ENCODE measurements around the gene NFKBIL1.

Gene NFKBIL1

DNA sequence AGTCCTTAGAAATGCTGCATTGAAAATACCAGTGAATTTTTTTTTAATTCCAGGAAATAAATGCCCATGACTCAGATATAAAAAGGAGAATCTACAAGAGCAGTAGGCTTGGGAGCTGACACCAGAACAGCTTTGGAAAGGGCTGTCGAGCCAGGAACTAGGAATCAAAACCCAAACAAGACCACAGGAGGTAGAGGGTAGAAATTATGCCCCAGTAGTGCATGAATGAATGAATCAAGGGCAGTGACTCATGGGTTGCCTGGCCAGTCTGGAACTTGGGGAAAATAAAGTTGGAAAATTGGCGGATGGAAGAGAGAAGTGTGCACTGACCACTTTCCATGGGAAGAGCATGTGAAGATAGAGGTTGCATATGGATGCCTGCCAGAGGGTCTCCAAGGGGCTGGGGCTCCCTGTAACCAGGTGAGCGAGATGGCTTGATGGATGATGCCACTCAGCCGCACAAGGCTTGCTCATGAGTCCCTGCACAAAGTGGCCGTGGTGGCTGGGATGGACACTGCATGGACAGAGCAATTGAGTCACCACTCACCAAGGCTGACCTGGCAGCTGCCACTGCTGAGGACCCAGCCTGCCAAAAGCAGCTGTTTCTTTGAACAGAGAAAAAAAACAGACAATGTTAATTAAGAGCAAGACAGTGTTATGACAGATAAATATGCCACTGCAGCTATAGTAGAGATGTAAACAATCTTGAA, 33.8 kb upstream of the NFKBIL1 start:
- POLR2A ChIA-PET, result interaction anchor here (0.6 kb wide), 1 partner anchor 748 kb away, joined by 3 read pairs; no protein-coding TSS in a partner anchor
- TF ChIP-seq TARDBP (IDR thresholded peaks at IDR 0.05) (no peak), HDGF (IDR thresholded peaks at IDR 0.05; ENCODE audit: borderline replicate concordance) (no peak), LEF1 (IDR thresholded peaks at IDR 0.05; ENCODE audit: borderline replicate concordance) (no peak), CTBP1 (IDR thresholded peaks at IDR 0.05; ENCODE audit: borderline replicate concordance) (no peak), ELF4 (IDR thresholded peaks at IDR 0.05) (no peak), FOXA1 (IDR thresholded peaks at IDR 0.05) (no peak), SUZ12 (IDR thresholded peaks at IDR 0.05) (no peak), NFRKB (IDR thresholded peaks at IDR 0.05) (no peak), ARNT (IDR thresholded peaks at IDR 0.05) (no peak), L3MBTL2 (conservative IDR thresholded peaks at IDR 0.05) (no peak), ZNF384 (IDR thresholded peaks at IDR 0.05) (no peak), SP1 (IDR thresholded peaks at IDR 0.05) (no peak), FOXM1 (IDR thresholded peaks at IDR 0.05; ENCODE audit: borderline replicate concordance) (no peak), BHLHE40 (IDR thresholded peaks at IDR 0.05; ENCODE audit: borderline replicate concordance) (no peak), FOXK2 (IDR thresholded peaks at IDR 0.05) (no peak)
- TF ChIP-seq, protein P1, sequence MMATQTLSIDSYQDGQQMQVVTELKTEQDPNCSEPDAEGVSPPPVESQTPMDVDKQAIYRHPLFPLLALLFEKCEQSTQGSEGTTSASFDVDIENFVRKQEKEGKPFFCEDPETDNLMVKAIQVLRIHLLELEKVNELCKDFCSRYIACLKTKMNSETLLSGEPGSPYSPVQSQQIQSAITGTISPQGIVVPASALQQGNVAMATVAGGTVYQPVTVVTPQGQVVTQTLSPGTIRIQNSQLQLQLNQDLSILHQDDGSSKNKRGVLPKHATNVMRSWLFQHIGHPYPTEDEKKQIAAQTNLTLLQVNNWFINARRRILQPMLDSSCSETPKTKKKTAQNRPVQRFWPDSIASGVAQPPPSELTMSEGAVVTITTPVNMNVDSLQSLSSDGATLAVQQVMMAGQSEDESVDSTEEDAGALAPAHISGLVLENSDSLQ (IDR thresholded peaks at IDR 0.05), result no peak
- CTCF ChIA-PET, result no interaction called here
- DNase-seq (ENCODE audit: extremely low spot score), result no peak

DNA sequence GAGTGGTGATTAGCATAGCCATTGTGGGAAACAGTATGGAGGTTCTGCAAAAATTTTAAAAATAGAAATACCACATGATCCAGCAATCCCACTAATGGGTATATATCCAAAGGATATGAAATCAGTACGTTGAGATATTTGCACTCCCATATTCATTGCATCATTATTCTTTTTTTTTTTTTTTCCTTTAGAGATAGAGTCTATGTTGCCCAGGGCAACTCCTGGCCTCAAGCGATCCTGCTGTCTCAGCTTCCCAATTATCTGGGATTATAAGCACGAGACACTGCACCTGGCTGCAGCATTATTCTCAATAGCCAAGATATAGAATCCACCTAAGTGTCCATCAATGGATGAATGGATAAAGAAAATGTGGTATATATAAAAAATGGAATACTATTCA, 25.6 kb upstream of the NFKBIL1 start:
- ChIA-PET POLR2A (no interaction called here), CTCF (no interaction called here)
- no peak for DNase-seq (ENCODE audit: extremely low spot score)
- TF ChIP-seq BHLHE40 (IDR thresholded peaks at IDR 0.05; ENCODE audit: borderline replicate concordance) (no peak), TARDBP (IDR thresholded peaks at IDR 0.05) (no peak), L3MBTL2 (conservative IDR thresholded peaks at IDR 0.05) (no peak), ZNF384 (IDR thresholded peaks at IDR 0.05) (no peak), FOXM1 (IDR thresholded peaks at IDR 0.05; ENCODE audit: borderline replicate concordance) (no peak)

DNA sequence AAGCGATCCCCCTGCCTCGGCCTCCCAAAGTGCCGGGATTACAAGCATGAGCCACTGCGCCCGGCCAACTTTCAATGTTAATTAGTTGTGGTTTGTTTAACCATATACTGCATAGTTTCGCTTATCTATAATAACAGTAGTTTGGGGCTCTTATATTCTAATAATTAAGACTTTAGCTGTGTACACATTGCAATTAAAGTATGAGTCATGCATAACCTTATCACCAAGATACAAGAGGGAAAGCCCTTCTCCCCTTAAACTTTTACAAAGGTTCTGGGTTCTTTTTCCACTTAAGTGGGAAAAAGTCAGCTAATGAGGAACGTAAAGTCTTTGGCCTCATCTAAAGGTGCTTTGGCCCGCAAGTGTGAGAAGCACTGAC, 21.9 kb upstream of the NFKBIL1 start:
- POLR2A ChIA-PET, result interaction anchor here (0.7 to 8.4 kb wide), 2 partner anchors 8 to 15 kb away, joined by 3 to 114 read pairs; partner anchors contain the start of gene DDX39B

DNA sequence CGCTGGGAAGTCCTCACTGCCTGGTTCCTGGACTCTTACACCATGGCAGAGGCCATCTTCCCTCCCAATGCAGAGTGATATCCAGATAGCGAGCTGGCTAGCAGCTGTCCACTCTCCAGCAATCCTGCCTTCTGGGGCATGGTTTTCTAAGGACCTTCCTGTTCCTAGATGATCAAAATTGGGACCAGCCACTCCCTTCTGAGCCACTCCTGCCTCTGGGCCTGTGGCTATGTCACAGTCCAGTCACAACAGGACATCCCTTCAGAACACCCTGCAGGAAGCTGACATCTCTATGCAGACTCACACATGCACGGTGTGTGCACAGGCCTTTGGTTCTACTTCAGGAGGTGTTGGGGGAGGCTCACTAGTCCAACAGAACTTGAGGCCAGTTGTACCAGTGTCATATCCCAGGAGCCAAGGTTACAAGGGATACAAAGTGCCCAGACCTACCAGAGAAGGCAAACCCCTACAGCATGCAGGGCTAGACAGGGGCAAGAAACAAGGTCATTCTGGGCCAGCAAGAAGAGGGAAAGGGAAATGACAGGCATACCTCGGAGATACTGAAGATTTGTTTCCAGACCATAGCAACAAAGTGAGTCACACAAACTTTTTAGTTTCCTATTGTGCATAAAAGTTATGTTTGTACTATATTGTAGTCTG, 21.3 kb upstream of the NFKBIL1 start:
- ChIA-PET POLR2A (interaction anchor here (0.7 to 8.4 kb wide), 2 partner anchors 9 to 15 kb away, joined by 3 to 114 read pairs; partner anchors contain the start of gene DDX39B), CTCF (no interaction called here)
- no peak for TF ChIP-seq NFRKB (IDR thresholded peaks at IDR 0.05)
- no peak for TF ChIP-seq LEF1 (IDR thresholded peaks at IDR 0.05; ENCODE audit: borderline replicate concordance)
- TF ChIP-seq FOXM1 (IDR thresholded peaks at IDR 0.05; ENCODE audit: borderline replicate concordance), result no peak
- no peak for TF ChIP-seq TARDBP (IDR thresholded peaks at IDR 0.05)
- TF ChIP-seq ZNF384 (IDR thresholded peaks at IDR 0.05), result no peak
- no peak for TF ChIP-seq FOXA1 (IDR thresholded peaks at IDR 0.05)
- TF ChIP-seq HDGF (IDR thresholded peaks at IDR 0.05; ENCODE audit: borderline replicate concordance), result no peak
- TF ChIP-seq, protein P1 (IDR thresholded peaks at IDR 0.05), result no peak
- TF ChIP-seq FOXK2 (IDR thresholded peaks at IDR 0.05), result no peak
- TF ChIP-seq SP1 (IDR thresholded peaks at IDR 0.05), result no peak
- no peak for TF ChIP-seq CTBP1 (IDR thresholded peaks at IDR 0.05; ENCODE audit: borderline replicate concordance)
- no peak for TF ChIP-seq ELF4 (IDR thresholded peaks at IDR 0.05)
- no peak for TF ChIP-seq ARNT (IDR thresholded peaks at IDR 0.05)
- TF ChIP-seq L3MBTL2 (conservative IDR thresholded peaks at IDR 0.05), result no peak
- TF ChIP-seq SUZ12 (IDR thresholded peaks at IDR 0.05), result no peak
- TF ChIP-seq BHLHE40 (IDR thresholded peaks at IDR 0.05; ENCODE audit: borderline replicate concordance), result no peak
- no peak for DNase-seq (ENCODE audit: extremely low spot score)

More for the DNA sequence above, 21.9 kb upstream of the NFKBIL1 start:
- no peak for TF ChIP-seq ARNT (IDR thresholded peaks at IDR 0.05)
- no peak for TF ChIP-seq FOXA1 (IDR thresholded peaks at IDR 0.05)
- no peak for TF ChIP-seq NFRKB (IDR thresholded peaks at IDR 0.05)
- no peak for TF ChIP-seq CTBP1 (IDR thresholded peaks at IDR 0.05; ENCODE audit: borderline replicate concordance)
- TF ChIP-seq TARDBP (IDR thresholded peaks at IDR 0.05), result no peak
- no peak for TF ChIP-seq LEF1 (IDR thresholded peaks at IDR 0.05; ENCODE audit: borderline replicate concordance)
- TF ChIP-seq, protein P1 (IDR thresholded peaks at IDR 0.05), result no peak
- TF ChIP-seq ZNF384 (IDR thresholded peaks at IDR 0.05), result no peak
- TF ChIP-seq FOXK2 (IDR thresholded peaks at IDR 0.05), result no peak
- DNase-seq (ENCODE audit: extremely low spot score), result no peak
- CTCF ChIA-PET, result no interaction called here

DNA sequence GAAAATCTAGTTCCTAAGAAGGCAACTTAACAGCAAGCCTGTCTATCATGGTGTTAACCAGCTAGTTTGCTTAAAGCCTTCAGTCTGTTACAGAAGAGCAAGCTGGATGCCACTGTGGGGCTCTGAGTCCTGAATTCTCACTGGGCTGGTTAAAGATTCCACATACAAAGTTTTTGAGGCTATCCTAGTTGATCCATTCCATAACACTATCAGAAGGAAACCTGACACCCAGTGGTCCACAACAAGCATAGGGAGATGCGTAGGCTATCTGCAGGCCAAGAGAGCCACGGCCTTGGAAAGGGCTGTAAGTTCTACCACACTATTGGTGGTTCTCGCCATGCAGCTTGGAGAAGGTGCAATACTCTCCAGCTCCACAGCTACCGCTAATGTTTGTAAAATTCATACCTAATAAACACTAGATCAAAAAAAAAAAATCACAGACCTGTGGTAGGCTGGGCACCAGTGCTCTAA, 19.1 kb upstream of the NFKBIL1 start:
- TF ChIP-seq, protein P1 (IDR thresholded peaks at IDR 0.05), result peak; percentile 51
- TF ChIP-seq FOXM1 (IDR thresholded peaks at IDR 0.05; ENCODE audit: borderline replicate concordance), result no peak
- POLR2A ChIA-PET, result interaction anchor here (1.0 to 8.4 kb wide), 4 partner anchors 11 to 31 kb away, joined by 3 to 114 read pairs (median 4); partner anchors contain the start of genes DDX39B, MICB and NFKBIL1
- CTCF ChIA-PET, result interaction anchor here (0.7 kb wide), 1 partner anchor 68 kb away, joined by 5 read pairs; no protein-coding TSS in a partner anchor
- no peak for DNase-seq (ENCODE audit: extremely low spot score)
